Stimulated activated naive CD8-positive, alpha-beta T cell treated with anti-CD3 and anti-CD28 coated beads, Interleukin-15, Interleukin-2, amounts not matched to agents 100 ng/mL and 50 ng/mL, for 24 hours (primary cell): ENCODE data around the gene NOP9.

Experiments used
- H3K27ac Mint-ChIP-seq: one replicate; pipeline ENCODE4 v1.8.0; 2021; ENCODE audit warnings: mild to moderate bottlenecking, mixed read lengths
- H3K27me3 Mint-ChIP-seq: one replicate; pipeline ENCODE4 v1.8.0; 2021; ENCODE audit warnings: mixed read lengths
- H3K36me3 Mint-ChIP-seq: one replicate; pipeline ENCODE4 v1.8.0; 2021; ENCODE audit warnings: low read depth, mixed read lengths
- H3K4me1 Mint-ChIP-seq: one replicate; pipeline ENCODE4 v1.8.0; 2021; ENCODE audit warnings: low read depth, mixed read lengths
- H3K4me3 Mint-ChIP-seq: one replicate; pipeline ENCODE4 v1.8.0; 2021; ENCODE audit warnings: mild to moderate bottlenecking, mixed read lengths
- H3K9me3 Mint-ChIP-seq: one replicate; pipeline ENCODE4 v1.8.0; 2021; ENCODE audit warnings: mixed read lengths

Gene NOP9

DNA sequence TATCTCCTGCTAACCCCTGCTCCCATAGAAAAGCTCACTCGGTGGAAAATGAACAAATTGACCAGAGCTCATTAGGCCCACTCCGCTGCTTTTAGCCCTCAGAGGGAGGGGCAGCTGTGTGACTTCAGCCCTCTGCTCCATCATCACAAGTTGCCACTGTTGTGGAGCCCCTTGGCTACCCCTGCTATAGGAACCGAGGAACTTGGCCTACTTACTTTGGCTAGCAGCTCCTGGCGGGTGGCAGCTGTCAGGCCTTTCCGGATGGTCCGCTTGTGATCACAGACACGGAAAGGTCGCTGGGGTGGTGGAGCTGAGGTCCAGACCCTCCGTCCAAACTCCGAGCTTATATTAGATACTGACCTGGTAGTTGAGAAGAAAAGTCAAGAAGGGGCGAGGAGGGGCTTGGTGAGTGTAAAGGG lies 7.5 kb downstream of the NOP9 start:
- peak overlapping the region; percentile 2 for H3K27ac Mint-ChIP-seq
- H3K4me1 Mint-ChIP-seq: peaks cover 33% of the 10 kb centered on the region
- no peaks in the 10 kb centered on the region for H3K27me3 Mint-ChIP-seq
- no peaks in the 10 kb centered on the region for H3K9me3 Mint-ChIP-seq
- no peak overlapping the region for H3K4me3 Mint-ChIP-seq
- peaks cover 63% of the 10 kb centered on the region for H3K36me3 Mint-ChIP-seq

DNA sequence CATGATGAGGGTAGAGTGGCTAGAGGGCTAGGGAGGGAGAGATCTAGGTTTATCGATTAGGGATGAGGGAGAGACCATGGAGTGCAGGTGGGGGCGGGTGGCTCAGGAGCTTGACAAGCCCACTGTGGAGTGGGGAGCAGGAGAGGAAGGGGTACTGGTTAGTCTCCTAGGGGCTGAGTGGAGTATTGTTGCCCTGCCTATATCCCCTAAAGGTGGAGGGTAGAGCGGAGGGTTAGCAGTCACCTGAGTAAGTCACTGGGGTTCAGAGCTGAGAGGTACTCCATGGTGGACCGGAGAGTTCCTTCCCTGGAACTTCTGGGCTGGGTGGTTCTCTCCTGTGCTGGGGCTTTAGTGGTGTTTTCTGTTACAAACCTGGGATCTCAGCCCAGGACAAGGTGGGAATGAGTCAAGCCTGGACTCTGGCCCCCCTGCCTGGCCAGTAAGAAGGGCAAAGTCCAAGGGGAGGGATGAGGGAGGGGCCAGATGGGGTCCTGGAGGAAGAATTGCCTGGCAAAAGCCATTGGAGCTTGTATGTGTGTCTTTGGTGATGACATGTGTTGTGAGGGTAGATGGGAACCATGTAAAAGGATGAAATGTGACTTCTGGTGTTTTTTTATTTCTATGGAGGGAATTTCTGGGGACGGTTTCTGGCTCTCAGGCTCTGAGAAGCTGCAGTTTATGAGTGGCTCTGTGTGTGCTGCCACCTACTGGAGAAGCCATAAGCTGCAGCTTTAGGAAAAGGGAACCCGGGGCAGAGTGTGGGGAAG lies 8.1 kb downstream of the NOP9 start, which contains the start of gene CIDEB:
TSS of gene CIDEB (minus strand) at position 403 of the 767 bp plus-strand sequence. CDS start at position 284, 119 bp downstream.
- peaks cover 67% of the 10 kb centered on the region for H3K36me3 Mint-ChIP-seq
- no peaks in the 10 kb centered on the region for H3K27me3 Mint-ChIP-seq
- peaks cover 39% of the 10 kb centered on the region for H3K4me1 Mint-ChIP-seq
- H3K9me3 Mint-ChIP-seq: no peaks in the 10 kb centered on the region
- no peak within 1 kb of the TSS for H3K4me3 Mint-ChIP-seq
- H3K27ac Mint-ChIP-seq: peak within 1 kb of the TSS; percentile 2

DNA sequence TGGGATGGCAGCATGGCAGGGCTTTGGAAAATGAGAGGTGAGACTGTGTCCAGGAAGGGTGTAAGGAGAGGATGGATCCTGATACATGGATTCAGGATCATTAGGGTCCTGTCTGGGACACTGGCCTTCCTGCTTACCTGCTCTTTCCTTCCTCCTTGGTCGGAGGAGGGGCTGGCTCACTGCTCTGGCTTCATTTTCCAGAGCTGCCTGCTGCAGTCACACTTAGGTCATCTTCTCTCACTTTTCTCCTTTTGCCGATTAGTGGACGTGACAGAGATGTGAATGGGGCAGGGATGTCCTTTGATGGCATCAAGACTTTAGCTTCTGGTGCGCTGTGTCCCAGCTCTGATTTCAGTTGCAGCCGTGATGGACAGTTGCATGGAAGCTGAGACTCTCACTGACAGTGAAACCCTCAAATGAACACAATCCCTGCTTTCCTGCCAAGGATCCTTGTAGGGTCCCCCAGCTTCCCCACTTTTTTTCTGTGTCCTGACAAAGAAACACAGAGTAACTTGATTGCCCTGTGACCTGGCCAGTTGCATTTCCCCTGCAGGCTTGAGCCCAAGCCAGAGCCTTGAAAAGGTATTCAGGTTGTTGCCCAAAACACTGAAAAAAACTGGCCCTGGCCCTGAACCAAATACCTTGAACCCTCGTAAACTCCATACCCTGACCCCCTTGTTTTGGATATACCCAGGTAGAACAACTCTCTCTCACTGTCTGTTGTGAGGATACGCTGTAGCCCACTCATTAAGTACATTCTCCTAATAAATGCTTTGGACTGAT lies 8.9 kb downstream of the NOP9 start:
- H3K27ac Mint-ChIP-seq: no peak overlapping the region
- no peak overlapping the region for H3K4me3 Mint-ChIP-seq
- H3K9me3 Mint-ChIP-seq: no peaks in the 10 kb centered on the region
- H3K4me1 Mint-ChIP-seq: peaks cover 47% of the 10 kb centered on the region
- H3K27me3 Mint-ChIP-seq: no peaks in the 10 kb centered on the region
- H3K36me3 Mint-ChIP-seq: peaks cover 70% of the 10 kb centered on the region

DNA sequence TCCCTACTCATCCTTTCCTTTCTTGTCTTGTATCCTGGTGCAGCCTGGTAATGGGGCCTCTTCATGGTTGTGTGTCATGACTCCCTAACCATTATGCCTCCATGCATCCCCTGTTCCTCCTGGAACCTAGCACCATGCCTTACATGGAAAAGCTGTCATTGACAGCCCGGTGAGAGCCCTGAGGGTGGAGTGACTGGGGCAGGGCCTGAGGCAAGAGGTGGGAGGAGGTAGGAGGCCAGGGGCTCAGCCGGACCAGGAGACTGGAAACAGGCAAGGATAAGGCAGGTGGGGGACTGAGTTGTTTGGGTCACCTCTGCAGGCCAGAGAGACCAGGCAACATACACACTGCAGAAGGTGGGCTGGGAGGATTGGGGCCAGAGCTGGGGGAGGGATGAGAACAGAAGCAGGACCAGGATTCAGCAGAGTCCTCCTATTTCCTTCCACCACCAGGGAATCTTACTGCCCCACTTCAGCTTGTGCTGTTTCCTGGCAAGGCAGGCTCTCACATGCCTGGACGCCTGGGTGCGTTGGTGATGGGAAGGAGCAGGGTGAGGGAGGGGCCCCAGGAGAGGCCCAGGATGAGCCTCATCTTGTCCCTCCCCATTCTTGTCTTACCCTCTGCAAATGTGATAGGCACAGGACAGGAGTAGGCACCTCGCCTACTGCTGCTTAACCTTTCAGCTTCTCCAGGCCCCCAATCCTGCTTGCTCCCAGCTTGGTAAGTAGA lies 10.1 kb downstream of the NOP9 start, which contains the start of gene LTB4R2:
TSS of gene LTB4R2 (plus strand) at position 603 of the 727 bp plus-strand sequence. CDS start 525 bp downstream, outside the sequence.
- Mint-ChIP-seq H3K27ac (peak within 1 kb of the TSS; percentile 78), H3K9me3 (no peaks in the 10 kb centered on the region), H3K4me3 (peak within 1 kb of the TSS; percentile 76), H3K36me3 (peaks cover 61% of the 10 kb centered on the region), H3K4me1 (peaks cover 58% of the 10 kb centered on the region), H3K27me3 (no peaks in the 10 kb centered on the region)

DNA sequence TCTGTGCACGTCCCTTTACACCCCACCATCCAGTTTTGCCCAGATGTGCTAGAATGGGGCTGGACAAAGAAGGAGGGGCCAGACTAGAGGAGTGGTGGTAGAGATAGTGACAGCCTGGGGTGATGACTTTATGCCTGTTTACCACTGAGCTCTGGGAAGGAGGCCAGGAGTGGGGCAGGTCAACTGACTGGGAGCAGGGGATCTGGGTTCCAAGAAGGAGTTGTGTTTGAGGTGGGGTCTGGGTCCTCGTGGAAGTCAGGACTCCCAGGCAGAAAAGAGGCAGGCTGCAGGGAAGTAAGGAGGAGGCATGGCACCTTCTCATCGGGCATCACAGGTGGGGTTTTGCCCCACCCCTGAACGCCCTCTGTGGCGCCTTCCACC lies 10.6 kb downstream of the NOP9 start:
- Mint-ChIP-seq H3K4me3 (peak overlapping the region; percentile 76), H3K9me3 (no peaks in the 10 kb centered on the region), H3K27me3 (no peaks in the 10 kb centered on the region), H3K27ac (peak overlapping the region; percentile 78), H3K4me1 (peaks cover 63% of the 10 kb centered on the region), H3K36me3 (peaks cover 56% of the 10 kb centered on the region)

DNA sequence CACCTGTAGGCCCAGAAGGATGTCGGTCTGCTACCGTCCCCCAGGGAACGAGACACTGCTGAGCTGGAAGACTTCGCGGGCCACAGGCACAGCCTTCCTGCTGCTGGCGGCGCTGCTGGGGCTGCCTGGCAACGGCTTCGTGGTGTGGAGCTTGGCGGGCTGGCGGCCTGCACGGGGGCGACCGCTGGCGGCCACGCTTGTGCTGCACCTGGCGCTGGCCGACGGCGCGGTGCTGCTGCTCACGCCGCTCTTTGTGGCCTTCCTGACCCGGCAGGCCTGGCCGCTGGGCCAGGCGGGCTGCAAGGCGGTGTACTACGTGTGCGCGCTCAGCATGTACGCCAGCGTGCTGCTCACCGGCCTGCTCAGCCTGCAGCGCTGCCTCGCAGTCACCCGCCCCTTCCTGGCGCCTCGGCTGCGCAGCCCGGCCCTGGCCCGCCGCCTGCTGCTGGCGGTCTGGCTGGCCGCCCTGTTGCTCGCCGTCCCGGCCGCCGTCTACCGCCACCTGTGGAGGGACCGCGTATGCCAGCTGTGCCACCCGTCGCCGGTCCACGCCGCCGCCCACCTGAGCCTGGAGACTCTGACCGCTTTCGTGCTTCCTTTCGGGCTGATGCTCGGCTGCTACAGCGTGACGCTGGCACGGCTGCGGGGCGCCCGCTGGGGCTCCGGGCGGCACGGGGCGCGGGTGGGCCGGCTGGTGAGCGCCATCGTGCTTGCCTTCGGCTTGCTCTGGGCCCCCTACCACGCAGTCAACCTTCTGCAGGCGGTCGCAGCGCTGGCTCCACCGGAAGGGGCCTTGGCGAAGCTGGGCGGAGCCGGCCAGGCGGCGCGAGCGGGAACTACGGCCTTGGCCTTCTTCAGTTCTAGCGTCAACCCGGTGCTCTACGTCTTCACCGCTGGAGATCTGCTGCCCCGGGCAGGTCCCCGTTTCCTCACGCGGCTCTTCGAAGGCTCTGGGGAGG lies 11.3 kb downstream of the NOP9 start, which contains the start of gene LTB4R:
TSS of gene LTB4R (plus strand) at position 857 of the 959 bp plus-strand sequence. CDS start 4,150 bp downstream, outside the sequence.
- Mint-ChIP-seq H3K27ac (peak within 1 kb of the TSS; percentile 78), H3K4me3 (peak within 1 kb of the TSS; percentile 76), H3K4me1 (peaks cover 68% of the 10 kb centered on the region), H3K9me3 (no peaks in the 10 kb centered on the region), H3K27me3 (no peaks in the 10 kb centered on the region), H3K36me3 (peaks cover 49% of the 10 kb centered on the region)

DNA sequence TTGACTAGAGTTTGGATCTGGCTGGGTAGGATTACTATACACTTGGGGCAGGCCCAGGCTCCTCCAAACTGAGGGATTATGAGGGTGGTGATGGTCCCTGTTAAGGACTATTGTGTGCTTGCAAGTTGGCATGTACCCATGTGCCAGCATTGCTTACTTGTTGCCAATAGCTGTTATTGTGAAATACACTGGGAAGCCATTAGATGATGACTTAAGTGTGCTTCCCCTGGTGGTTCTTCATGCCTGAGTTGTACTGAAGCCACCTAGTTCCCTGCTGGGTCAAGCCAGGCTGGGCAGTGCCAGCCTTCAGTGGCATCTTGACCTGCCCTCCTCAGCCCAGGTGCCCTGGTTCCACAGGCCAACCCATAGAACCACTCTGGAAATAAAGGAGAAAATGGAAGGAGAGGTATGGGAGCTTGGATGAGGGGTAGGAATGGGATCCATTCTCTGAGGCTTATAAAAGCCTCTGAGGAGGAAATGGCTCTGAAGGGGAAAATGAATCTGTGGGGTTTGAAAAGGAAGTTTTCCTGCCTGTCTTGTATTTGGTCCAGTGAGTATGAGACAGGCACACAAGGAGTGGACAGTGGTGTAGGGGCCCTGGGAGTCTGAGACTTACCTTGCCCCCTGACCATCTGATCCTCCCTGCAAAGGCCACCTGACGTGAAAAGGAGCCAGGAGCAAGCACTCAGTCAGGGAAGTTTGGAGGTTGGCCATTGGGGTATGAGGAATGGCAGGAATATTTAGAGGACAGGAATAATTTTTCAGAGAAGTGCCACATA lies 12.4 kb downstream of the NOP9 start:
- Mint-ChIP-seq H3K4me3 (peak overlapping the region; percentile 74), H3K27ac (peak overlapping the region; percentile 67), H3K27me3 (no peaks in the 10 kb centered on the region), H3K4me1 (peaks cover 72% of the 10 kb centered on the region), H3K36me3 (peaks cover 40% of the 10 kb centered on the region), H3K9me3 (no peaks in the 10 kb centered on the region)

DNA sequence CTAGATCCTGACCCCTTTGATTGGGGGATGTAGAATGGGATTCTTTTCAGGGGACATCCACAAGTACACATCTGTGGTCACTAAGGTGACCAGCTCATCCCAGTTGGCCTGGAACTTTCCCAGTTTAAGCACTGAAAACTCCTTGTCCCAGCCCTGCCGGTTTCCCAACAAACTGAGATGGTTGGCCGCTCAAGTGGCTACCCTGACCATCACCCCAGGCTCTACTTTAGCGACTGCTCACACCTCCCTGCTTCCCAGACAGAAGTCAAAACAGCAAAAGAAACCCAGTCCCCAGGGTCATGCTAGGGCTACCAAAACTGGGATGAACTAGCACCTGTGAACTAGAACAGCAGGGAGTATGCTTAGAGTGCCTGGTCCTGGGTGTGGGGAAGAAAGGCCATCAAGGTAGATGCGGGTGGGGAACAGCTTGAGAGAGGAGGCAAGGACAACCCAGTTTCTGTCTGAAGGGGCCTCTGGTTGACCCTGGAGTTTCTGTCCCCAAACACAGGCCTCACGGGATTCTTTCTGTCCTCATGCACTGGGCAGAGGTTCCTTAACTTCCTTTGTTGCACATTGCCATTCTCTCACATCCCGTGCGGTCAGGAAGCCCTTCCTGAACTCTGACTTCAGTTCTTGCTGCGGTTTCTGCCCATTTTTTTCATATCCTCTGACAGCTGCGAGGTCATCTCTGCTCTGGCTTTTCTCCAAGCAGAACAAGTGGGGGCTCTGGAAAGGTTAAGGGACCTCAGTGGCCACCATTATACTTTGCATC lies 13.3 kb downstream of the NOP9 start:
- Mint-ChIP-seq H3K36me3 (peaks cover 35% of the 10 kb centered on the region), H3K27ac (peak overlapping the region; percentile 65), H3K27me3 (no peaks in the 10 kb centered on the region), H3K4me1 (peaks cover 78% of the 10 kb centered on the region), H3K4me3 (peak overlapping the region; percentile 74), H3K9me3 (no peaks in the 10 kb centered on the region)

DNA sequence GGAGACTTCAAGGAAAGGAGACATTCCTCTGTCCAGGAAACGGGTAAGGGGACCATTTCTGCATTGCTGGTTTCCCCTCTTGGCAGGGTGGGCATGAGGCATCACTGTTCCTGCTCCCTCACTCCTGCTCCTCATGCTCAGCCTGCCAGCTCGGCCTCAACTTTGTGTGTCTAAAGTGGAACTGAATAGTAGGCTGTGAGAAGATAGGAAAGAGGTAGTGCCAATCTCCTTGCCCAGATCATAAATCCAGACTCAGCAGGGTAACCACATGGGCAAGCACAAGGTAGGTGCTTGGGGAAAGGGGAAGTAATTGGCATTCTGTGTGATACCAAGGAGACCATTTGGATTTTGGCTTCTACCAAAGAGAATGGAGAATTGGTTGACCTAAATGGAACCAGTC lies 14.3 kb downstream of the NOP9 start:
- H3K36me3 Mint-ChIP-seq: peaks cover 27% of the 10 kb centered on the region
- H3K4me1 Mint-ChIP-seq: peaks cover 70% of the 10 kb centered on the region
- peak overlapping the region; percentile 18 for H3K4me3 Mint-ChIP-seq
- peak overlapping the region; percentile 81 for H3K27ac Mint-ChIP-seq
- H3K27me3 Mint-ChIP-seq: no peaks in the 10 kb centered on the region
- H3K9me3 Mint-ChIP-seq: no peaks in the 10 kb centered on the region

DNA sequence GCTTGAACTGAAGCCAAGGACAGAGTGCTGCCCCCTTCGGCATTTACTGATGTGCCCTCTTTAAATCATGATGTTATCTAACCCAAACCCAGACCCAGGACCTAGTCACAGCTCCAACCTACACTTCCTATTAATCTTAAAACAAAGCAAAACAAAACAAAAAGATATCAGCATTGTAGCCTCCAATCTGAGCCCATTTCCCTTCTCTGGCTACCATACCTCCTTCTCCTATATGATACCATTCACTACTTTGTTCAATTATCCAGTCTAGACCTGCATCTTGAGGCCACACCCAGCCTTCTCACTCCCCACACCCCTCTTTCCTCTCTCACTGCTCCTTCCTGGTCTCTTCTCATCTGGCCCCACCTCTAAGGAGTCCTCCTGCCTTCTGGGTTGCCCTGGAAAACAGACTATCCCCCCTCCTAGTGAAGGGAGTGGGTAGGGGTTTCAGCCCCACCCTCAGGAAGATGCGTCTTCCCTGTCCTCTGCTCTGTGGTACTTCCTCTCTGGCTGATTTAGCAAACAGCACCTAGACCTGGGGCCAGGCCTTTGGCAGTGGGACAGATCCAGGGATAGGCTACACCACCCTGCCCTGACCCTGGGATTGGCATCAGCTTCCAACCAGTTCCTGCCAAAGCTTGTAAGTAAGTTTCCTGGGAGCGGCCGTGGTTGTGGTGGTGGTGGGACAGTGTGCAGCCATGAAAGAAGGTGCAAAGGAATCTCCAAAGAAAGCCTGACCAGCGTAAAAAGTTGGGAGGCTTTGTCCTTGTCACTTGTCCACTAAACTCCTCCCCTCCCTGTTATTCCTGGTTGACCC lies 14.9 kb downstream of the NOP9 start:
- no peaks in the 10 kb centered on the region for H3K9me3 Mint-ChIP-seq
- H3K27me3 Mint-ChIP-seq: no peaks in the 10 kb centered on the region
- no peak overlapping the region for H3K4me3 Mint-ChIP-seq
- peaks cover 66% of the 10 kb centered on the region for H3K4me1 Mint-ChIP-seq
- H3K36me3 Mint-ChIP-seq: peaks cover 20% of the 10 kb centered on the region
- no peak overlapping the region for H3K27ac Mint-ChIP-seq

DNA sequence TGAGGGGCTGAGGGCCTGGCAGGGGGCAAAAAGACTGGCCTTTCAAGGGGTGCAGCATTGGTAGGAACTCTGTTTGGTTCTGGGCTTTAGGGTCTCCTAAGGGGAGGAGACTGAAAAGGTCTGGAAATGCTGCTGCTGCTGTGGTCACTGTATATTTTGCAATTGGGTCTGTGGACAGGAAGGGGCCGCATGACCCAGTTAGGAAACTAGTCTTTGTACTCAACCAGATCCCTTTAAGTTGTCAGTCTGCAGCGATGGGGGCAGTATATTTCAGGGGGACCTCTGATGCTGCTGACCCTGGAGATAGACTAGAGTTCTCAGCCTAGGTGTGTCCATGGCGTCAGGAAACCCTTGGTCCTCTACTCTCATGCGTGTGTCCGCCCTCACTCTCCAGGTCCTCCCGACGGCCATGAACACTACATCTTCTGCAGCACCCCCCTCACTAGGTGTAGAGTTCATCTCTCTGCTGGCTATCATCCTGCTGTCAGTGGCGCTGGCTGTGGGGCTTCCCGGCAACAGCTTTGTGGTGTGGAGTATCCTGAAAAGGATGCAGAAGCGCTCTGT lies 15.7 kb downstream of the NOP9 start:
- Mint-ChIP-seq H3K27me3 (no peaks in the 10 kb centered on the region), H3K4me3 (no peak overlapping the region), H3K4me1 (peaks cover 58% of the 10 kb centered on the region), H3K9me3 (no peaks in the 10 kb centered on the region), H3K36me3 (peaks cover 20% of the 10 kb centered on the region), H3K27ac (no peak overlapping the region)
